HCT116 (cell line): ENCODE data around the gene DMKN. TPM values are rescaled to one million over a fixed set of nuclear protein-coding genes. Genes with fewer than 3 reads are reported as not detected.

Source experiments
- ATAC-seq: fragments of 200-7000 bp; cut with Tn5 transposase; 2 replicates; pipeline ENCODE4 v1.9.1; 2020; ENCODE audit warnings: mild to moderate bottlenecking, moderate library complexity
- BruUV-seq: library from RNA; stranded (reverse); fragments of 400-500 nt; replicated peaks from 2 replicates; lab custom pipeline; 2021; lab: Mats Ljungman, UMichigan
- CTCF ChIA-PET: fragments of 300-600 bp; sonication (Branson Sonifier 250); formaldehyde crosslinking; loops from one replicate; lab custom pipeline; 2021; ENCODE audit warnings: antibody characterized with exemption; lab: Charles Lee
- POLR2A ChIA-PET: fragments of 300-600, 350-600 bp; sonication (Branson Sonifier 250); formaldehyde crosslinking; loops from one replicate; lab custom pipeline; 2021; ENCODE audit warnings: antibody characterized with exemption; lab: Charles Lee
- RAD21 ChIA-PET, 2 experiments: fragments of 300-600 bp; sonication (Branson Sonifier 250); formaldehyde crosslinking; loops; one replicate each; lab custom pipeline; 2023; ENCODE audit warnings: low total read pairs in 2 of 2; ENCODE audit not compliant: uncharacterized antibody in 2 of 2, unreplicated experiment in 2 of 2, low non-redundant PET in 1 of 2; lab: Charles Lee
- DNase-seq: peaks from one replicate; pipeline ENCODE4 v3.0.0-alpha.2; 2010; ENCODE audit warnings: low read depth, low spot score
- H2AFZ ChIP-seq: fragments of 200-600 bp; shearing (Covaris generic), sonication (generic); 2 replicates; pipeline ENCODE4 v1.6.1; 2017; ENCODE audit warnings: low read depth, mixed run types, mixed read lengths, antibody characterized with exemption, low read length; ENCODE audit not compliant: poor library complexity, severe bottlenecking
- H3K27ac ChIP-seq: 2 replicates; pipeline ENCODE4 v1.5.1; 2012; ENCODE audit warnings: low read depth, low read length
- H3K27me3 ChIP-seq: fragments of 200-600 bp; sonication (generic); 2 replicates; pipeline ENCODE4 v1.6.1; 2016; ENCODE audit warnings: mixed run types, low read length, mixed read lengths; ENCODE audit not compliant: insufficient read depth
- H3K36me3 ChIP-seq, 2 experiments: fragments of 200-500 bp in 1 of 2; fragments of 200-600 bp in 1 of 2; sonication (Bioruptor generic) in 1 of 2; sonication (generic) in 1 of 2; 2 replicates each; pipeline versions ENCODE4 v1.5.1 to v1.6.1; 2014 to 2016; ENCODE audit warnings: low read length in 2 of 2, inconsistent platforms in 1 of 2, mixed read lengths in 1 of 2, mixed run types in 1 of 2; ENCODE audit not compliant: insufficient read depth in 2 of 2, control insufficient read depth in 1 of 2
- H3K4me1 ChIP-seq, 2 experiments: fragments of 200-600 bp in 1 of 2; sonication (generic) in 1 of 2; 2 replicates each; pipeline versions ENCODE4 v1.5.1 to v1.6.1; 2012 to 2017; ENCODE audit warnings: low read length in 2 of 2, inconsistent platforms in 1 of 2, mild to moderate bottlenecking in 1 of 2, mixed read lengths in 1 of 2, mixed run types in 1 of 2, moderate library complexity in 1 of 2; ENCODE audit not compliant: insufficient read depth in 2 of 2, control insufficient read depth in 1 of 2
- H3K4me2 ChIP-seq: fragments of 200-600 bp; sonication (generic); 2 replicates; pipeline ENCODE4 v1.6.1; 2017; ENCODE audit warnings: mixed run types, low read length, mixed read lengths
- H3K4me3 ChIP-seq, 2 experiments: fragments of 200-600 bp in 1 of 2; sonication (generic) in 1 of 2; replicated peaks in 1 of 2; 2 replicates each; pipeline ENCODE4 v1.5.1; 2011 to 2016; ENCODE audit warnings: low read length in 2 of 2, control low read depth in 1 of 2, low read depth in 1 of 2, mild to moderate bottlenecking in 1 of 2, mixed read lengths in 1 of 2, mixed run types in 1 of 2
- H3K79me2 ChIP-seq: fragments of 200-600 bp; sonication (generic); 2 replicates; pipeline ENCODE4 v1.6.1; 2017; ENCODE audit warnings: mild to moderate bottlenecking, mixed run types, low read length, moderate library complexity, mixed read lengths; ENCODE audit not compliant: insufficient read depth
- H3K9ac ChIP-seq: fragments of 200-600 bp; sonication (generic); 2 replicates; pipeline ENCODE4 v1.6.1; 2016; ENCODE audit warnings: low read length, mixed read lengths
- H3K9me2 ChIP-seq: fragments of 200-600 bp; sonication (generic), shearing (Covaris generic); 2 replicates; pipeline ENCODE4 v1.6.1; 2017; ENCODE audit warnings: mixed run types, mild to moderate bottlenecking, moderate library complexity; ENCODE audit not compliant: insufficient read depth
- H3K9me3 ChIP-seq, 2 experiments: fragments of 200-500 bp in 1 of 2; fragments of 200-600 bp in 1 of 2; sonication (Bioruptor generic) in 1 of 2; sonication (generic) in 1 of 2; 2 replicates each; pipeline ENCODE4 v1.6.1; 2014 to 2017; ENCODE audit warnings: low read length in 2 of 2, mixed read lengths in 2 of 2, inconsistent platforms in 1 of 2, low read depth in 1 of 2, mild to moderate bottlenecking in 1 of 2, mixed run types in 1 of 2, moderate library complexity in 1 of 2; ENCODE audit not compliant: control insufficient read depth in 1 of 2, insufficient read depth in 1 of 2
- H4K20me1 ChIP-seq: fragments of 200-600 bp; sonication (generic), shearing (Covaris generic); 2 replicates; pipeline ENCODE4 v1.6.1; 2017; ENCODE audit warnings: mixed run types, mild to moderate bottlenecking, moderate library complexity; ENCODE audit not compliant: insufficient read depth
- CBX3 ChIP-seq: IDR thresholded peaks from 2 replicates; pipeline ENCODE4 v1.6.1; 2012; ENCODE audit warnings: low read depth
- SP1 ChIP-seq: IDR thresholded peaks from 2 replicates; pipeline ENCODE4 v1.6.1; 2012; ENCODE audit warnings: low read depth
- SRF ChIP-seq: IDR thresholded peaks from 2 replicates; pipeline ENCODE4 v1.6.1; 2012; ENCODE audit warnings: low read depth
- TCF7L2 ChIP-seq: IDR thresholded peaks from 2 replicates; pipeline ENCODE4 v1.7.0; 2011; ENCODE audit warnings: borderline replicate concordance, inconsistent platforms; ENCODE audit not compliant: insufficient read depth, insufficient read length; ENCODE audit errors: extremely low read depth
- YY1 ChIP-seq: IDR thresholded peaks from 2 replicates; pipeline ENCODE4 v1.6.1; 2011; ENCODE audit warnings: low read length, low read depth, moderate library complexity, mild to moderate bottlenecking; ENCODE audit not compliant: insufficient replicate concordance; ENCODE audit errors: extremely low read depth
- ZNF274 ChIP-seq: fragments of 200-500 bp; sonication (Bioruptor generic); IDR thresholded peaks from 2 replicates; pipeline ENCODE4 v1.6.1; 2014; ENCODE audit warnings: mild to moderate bottlenecking, low read depth, low read length, inconsistent platforms
- intact Hi-C: fragments of 100-400 bp; cut with micrococcal nuclease; formaldehyde crosslinking; loops from 2 replicates; pipeline ENCODE4 v1.10.0; 2022
- total RNA-seq: library from RNA; stranded (reverse); gene quantifications from one replicate; pipeline ENCODE4 v1.2.1, GENCODE V29; 2021; ENCODE audit not compliant: unreplicated experiment
- TF ChIP-seq, protein P1 (sequence below): IDR thresholded peaks from 2 replicates; pipeline ENCODE4 v1.6.1; 2012
- TF ChIP-seq, protein P2 (sequence below): IDR thresholded peaks from 2 replicates; pipeline ENCODE4 v1.6.1; 2012
- TF ChIP-seq, protein P3 (sequence below): IDR thresholded peaks from 2 replicates; pipeline ENCODE4 v1.6.1; 2011; ENCODE audit warnings: mild to moderate bottlenecking, low read length, moderate library complexity; ENCODE audit not compliant: insufficient replicate concordance; ENCODE audit errors: extremely low read depth

Gene DMKN
- total RNA-seq, 1 experiment from 2014 or later = 246 TPM

DNA sequence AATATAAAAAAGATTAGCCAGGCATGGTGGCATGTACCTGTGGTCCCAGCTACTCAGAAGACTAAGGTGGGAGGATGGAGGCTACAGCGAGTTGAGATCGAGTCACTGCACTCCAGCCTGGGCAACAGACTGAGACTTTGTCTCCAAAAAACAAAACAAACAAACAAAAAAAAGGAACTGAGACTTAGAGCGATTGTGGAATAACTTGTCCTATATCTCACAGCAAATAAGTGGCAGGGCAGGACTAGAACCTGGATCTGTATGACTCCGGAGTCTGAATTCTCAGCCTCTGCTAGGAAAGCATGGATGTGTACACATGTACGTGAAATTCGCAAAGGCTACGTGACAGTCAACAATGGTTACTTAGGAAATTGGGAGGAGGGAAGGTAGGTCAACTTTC is 43.3 kb downstream of the DMKN start:
- Histone ChIP-seq H2AFZ (no peak overlapping the region), H3K4me1 (no peaks in the 10 kb centered on the region), H3K9me3 (no peaks in the 10 kb centered on the region), H3K79me2 (no peaks in the 10 kb centered on the region), H3K27me3 (no peaks in the 10 kb centered on the region), H3K9ac (no peak overlapping the region), H4K20me1 (no peaks in the 10 kb centered on the region), H3K4me2 (no peak overlapping the region), H3K36me3 (no peaks in the 10 kb centered on the region), H3K4me3 (no peak overlapping the region), H3K9me2 (no peaks in the 10 kb centered on the region), H3K27ac (no peak overlapping the region)
- CTCF ChIA-PET = interaction anchor here (4.1 kb wide), 1 partner anchor 116 kb away, joined by 43 read pairs; no protein-coding TSS in a partner anchor
- RAD21 ChIA-PET = interaction anchor here (1.8 to 2.2 kb wide), 2 partner anchors 117 kb away, joined by 4 to 11 read pairs; no protein-coding TSS in a partner anchor
- TF ChIP-seq YY1 (no peak), SP1 (no peak), SRF (no peak), ZNF274 (no peak), CBX3 (no peak), TCF7L2 (no peak)
- TF ChIP-seq, protein P1, sequence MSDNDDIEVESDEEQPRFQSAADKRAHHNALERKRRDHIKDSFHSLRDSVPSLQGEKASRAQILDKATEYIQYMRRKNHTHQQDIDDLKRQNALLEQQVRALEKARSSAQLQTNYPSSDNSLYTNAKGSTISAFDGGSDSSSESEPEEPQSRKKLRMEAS = no peak
- TF ChIP-seq, protein P2, sequence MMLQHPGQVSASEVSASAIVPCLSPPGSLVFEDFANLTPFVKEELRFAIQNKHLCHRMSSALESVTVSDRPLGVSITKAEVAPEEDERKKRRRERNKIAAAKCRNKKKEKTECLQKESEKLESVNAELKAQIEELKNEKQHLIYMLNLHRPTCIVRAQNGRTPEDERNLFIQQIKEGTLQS = no peak
- TF ChIP-seq, protein P3, sequence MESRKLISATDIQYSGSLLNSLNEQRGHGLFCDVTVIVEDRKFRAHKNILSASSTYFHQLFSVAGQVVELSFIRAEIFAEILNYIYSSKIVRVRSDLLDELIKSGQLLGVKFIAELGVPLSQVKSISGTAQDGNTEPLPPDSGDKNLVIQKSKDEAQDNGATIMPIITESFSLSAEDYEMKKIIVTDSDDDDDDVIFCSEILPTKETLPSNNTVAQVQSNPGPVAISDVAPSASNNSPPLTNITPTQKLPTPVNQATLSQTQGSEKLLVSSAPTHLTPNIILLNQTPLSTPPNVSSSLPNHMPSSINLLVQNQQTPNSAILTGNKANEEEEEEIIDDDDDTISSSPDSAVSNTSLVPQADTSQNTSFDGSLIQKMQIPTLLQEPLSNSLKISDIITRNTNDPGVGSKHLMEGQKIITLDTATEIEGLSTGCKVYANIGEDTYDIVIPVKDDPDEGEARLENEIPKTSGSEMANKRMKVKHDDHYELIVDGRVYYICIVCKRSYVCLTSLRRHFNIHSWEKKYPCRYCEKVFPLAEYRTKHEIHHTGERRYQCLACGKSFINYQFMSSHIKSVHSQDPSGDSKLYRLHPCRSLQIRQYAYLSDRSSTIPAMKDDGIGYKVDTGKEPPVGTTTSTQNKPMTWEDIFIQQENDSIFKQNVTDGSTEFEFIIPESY = no peak
- POLR2A ChIA-PET = no interaction called here
- no peak for DNase-seq
- BruUV-seq = no TSS peak
- intact Hi-C loops = no loop called here
- no peak for ATAC-seq
